Loucy (cell line): ENCODE data around the gene ZNF716.

Experiments used
- H2AFZ ChIP-seq: fragments of 200-600 bp; sonication (generic); 2 replicates; pipeline ENCODE4 v1.6.0; 2016; ENCODE audit warnings: antibody characterized with exemption, mild to moderate bottlenecking, low read length, moderate library complexity
- H3F3A ChIP-seq: fragments of 200-600 bp; 2 replicates; pipeline ENCODE4 v1.6.0; 2016; ENCODE audit warnings: antibody characterized with exemption, low read depth, mild to moderate bottlenecking
- H3K27me3 ChIP-seq: fragments of 200-600 bp; sonication (generic); 2 replicates; pipeline ENCODE4 v1.6.1; 2014; ENCODE audit warnings: low read length, mild to moderate bottlenecking; ENCODE audit not compliant: insufficient read depth, poor library complexity, severe bottlenecking
- H3K36me3 ChIP-seq: fragments of 200-600 bp; sonication (generic); 2 replicates; pipeline ENCODE4 v1.6.1; 2016; ENCODE audit warnings: low read length; ENCODE audit not compliant: insufficient read depth
- H3K4me1 ChIP-seq: fragments of 200-600 bp; sonication (generic); 2 replicates; pipeline ENCODE4 v1.5.1; 2014; ENCODE audit warnings: low read length, mild to moderate bottlenecking; ENCODE audit not compliant: insufficient read depth, poor library complexity, severe bottlenecking
- H3K4me2 ChIP-seq: fragments of 200-600 bp; sonication (generic); 2 replicates; pipeline ENCODE4 v1.6.0; 2014; ENCODE audit warnings: antibody characterized with exemption, low read length, low read depth, mild to moderate bottlenecking; ENCODE audit not compliant: poor library complexity, severe bottlenecking
- H3K4me3 ChIP-seq: fragments of 200-600 bp; sonication (generic); 2 replicates; pipeline ENCODE4 v1.5.1; 2014; ENCODE audit warnings: low read length, mild to moderate bottlenecking, mixed read lengths; ENCODE audit not compliant: poor library complexity, severe bottlenecking
- H3K79me2 ChIP-seq: fragments of 200-600 bp; sonication (generic); 2 replicates; pipeline ENCODE4 v1.6.1; 2014; ENCODE audit warnings: low read length; ENCODE audit not compliant: insufficient read depth
- H3K9ac ChIP-seq: fragments of 200-600 bp; sonication (generic); 2 replicates; pipeline ENCODE4 v1.6.0; 2014; ENCODE audit warnings: mild to moderate bottlenecking, low read depth, low read length, moderate library complexity; ENCODE audit not compliant: poor library complexity, severe bottlenecking
- H3K9me2 ChIP-seq: fragments of 200-600 bp; sonication (generic); replicated peaks from 2 replicates; pipeline ENCODE4 v1.6.1; 2016; ENCODE audit warnings: low read depth, low read length, mixed read lengths
- H3K9me3 ChIP-seq: fragments of 200-600 bp; sonication (generic); 2 replicates; pipeline ENCODE4 v1.6.1; 2014; ENCODE audit warnings: mild to moderate bottlenecking, antibody characterized with exemption, low read length, low read depth; ENCODE audit not compliant: insufficient read depth
- H4K20me1 ChIP-seq: fragments of 200-600 bp; sonication (generic); 2 replicates; pipeline ENCODE4 v1.6.0; 2014; ENCODE audit warnings: antibody characterized with exemption, low read length, mild to moderate bottlenecking; ENCODE audit not compliant: insufficient read depth, poor library complexity, severe bottlenecking
- CTCF ChIP-seq: fragments of 200-600 bp; sonication (generic); conservative IDR thresholded peaks from 2 replicates; pipeline ENCODE4 v1.5.1; 2014; ENCODE audit warnings: mild to moderate bottlenecking, antibody characterized with exemption, low read length
- EZH2phosphoT487 ChIP-seq: fragments of 200-600 bp; IDR thresholded peaks from 2 replicates; pipeline ENCODE4 v1.6.1; 2018; ENCODE audit warnings: antibody characterized with exemption, mild to moderate bottlenecking, moderate library complexity, borderline replicate concordance

Gene ZNF716

GRCh38 chr7:57403601-57404342 lies 46.2 kb upstream of the ZNF716 start:
- Histone ChIP-seq H3K27me3 (no peaks in the 10 kb centered on the region), H3K79me2 (no peaks in the 10 kb centered on the region), H3K4me1 (no peaks in the 10 kb centered on the region), H3K9me3 (peaks cover 3% of the 10 kb centered on the region; the same call in 1 of the 2 replicates), H2AFZ (no peak overlapping the region), H3K4me3 (no peak overlapping the region), H3K36me3 (no peaks in the 10 kb centered on the region), H3K9ac (no peak overlapping the region), H4K20me1 (no peaks in the 10 kb centered on the region), H3F3A (no peaks in the 10 kb centered on the region), H3K9me2 (no peaks in the 10 kb centered on the region), H3K4me2 (no peak overlapping the region)
- TF ChIP-seq CTCF (no peak), EZH2phosphoT487 (no peak)

- Histone ChIP-seq H3K9me2 (no peaks in the 10 kb centered on the region), H3K36me3 (no peaks in the 10 kb centered on the region), H3K4me3 (no peak overlapping the region), H2AFZ (no peak overlapping the region), H4K20me1 (no peaks in the 10 kb centered on the region), H3K9me3 (peaks cover 3% of the 10 kb centered on the region; the same call in 1 of the 2 replicates), H3K9ac (no peak overlapping the region), H3K27me3 (no peaks in the 10 kb centered on the region), H3F3A (no peaks in the 10 kb centered on the region), H3K79me2 (no peaks in the 10 kb centered on the region), H3K4me1 (no peaks in the 10 kb centered on the region), H3K4me2 (no peak overlapping the region)
- TF ChIP-seq EZH2phosphoT487, result no peak
- TF ChIP-seq CTCF, result no peak
Observed at GRCh38 chr7:57404343-57404966, 45.5 kb upstream of the ZNF716 start.

- Histone ChIP-seq H3F3A (no peaks in the 10 kb centered on the region), H3K9ac (no peak overlapping the region), H4K20me1 (no peaks in the 10 kb centered on the region), H3K36me3 (no peaks in the 10 kb centered on the region), H3K9me3 (no peaks in the 10 kb centered on the region; the same call in 1 of the 2 replicates), H3K4me1 (no peaks in the 10 kb centered on the region), H3K4me3 (no peak overlapping the region), H3K27me3 (no peaks in the 10 kb centered on the region), H3K4me2 (no peak overlapping the region), H3K9me2 (no peaks in the 10 kb centered on the region), H2AFZ (no peak overlapping the region), H3K79me2 (no peaks in the 10 kb centered on the region)
- TF ChIP-seq CTCF, result no peak
Observed at GRCh38 chr7:57404967-57405421, 45.0 kb upstream of the ZNF716 start.
